ENCODE results near the gene GTF2F1. TPM values are rescaled to one million over a fixed set of nuclear protein-coding genes. Genes with fewer than 3 reads are reported as not detected.
"Not testable (repeated sequence)": the region's sequence is repeated elsewhere in the genome, so short reads cannot be mapped to it uniquely, and the experiment has no call there.

Gene GTF2F1
- polyA plus RNA-seq (2012; ENCODE audit: low read depth, missing spikeins) = 61.4 TPM

DNA sequence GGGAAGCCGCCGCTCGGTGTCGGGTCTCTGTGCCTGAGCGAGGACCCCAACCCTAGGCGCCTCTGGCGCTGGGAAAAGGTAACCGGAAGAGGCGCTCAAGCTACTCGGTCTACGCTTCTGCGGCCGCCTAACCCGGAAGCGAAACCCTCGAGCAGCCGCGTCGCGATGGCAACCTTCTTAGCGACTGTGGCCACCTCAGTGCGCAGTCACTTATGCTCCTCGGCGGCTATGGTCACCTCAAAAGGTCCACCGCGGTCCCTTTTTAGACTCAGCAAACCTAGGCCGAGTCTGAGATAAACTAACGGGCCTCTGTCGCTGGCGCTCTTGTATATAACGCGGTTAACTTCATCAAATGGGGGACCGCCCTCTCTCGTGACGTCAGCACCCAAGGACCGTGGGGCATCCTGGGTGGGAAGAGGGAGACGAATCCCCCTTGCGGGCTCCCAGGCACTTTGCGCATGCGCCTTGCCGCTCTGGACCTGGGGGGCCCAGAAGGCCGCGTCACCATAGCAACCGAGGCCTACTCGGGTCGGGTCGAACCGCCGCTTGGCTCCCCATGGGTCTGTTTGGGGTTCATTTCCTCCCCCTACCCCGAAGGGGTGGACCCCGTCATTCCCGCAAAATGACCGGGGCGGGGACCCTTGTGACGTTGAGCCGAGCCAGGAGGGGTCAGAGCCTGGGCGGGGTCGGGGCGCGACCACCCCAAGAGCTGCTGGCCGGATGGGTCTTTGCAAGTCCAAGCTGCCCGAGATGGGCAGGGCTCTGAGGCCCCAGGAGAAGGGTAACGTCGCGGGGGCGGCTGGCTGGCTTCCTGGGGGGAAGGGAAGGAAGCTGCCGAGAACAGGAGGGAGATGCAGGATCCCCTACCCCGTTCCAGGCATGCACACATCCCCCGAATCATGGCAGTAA is at the start of gene GTF2F1:
Gene GTF2F1, minus strand, starts transcription at position 91 of the 909 bp plus-strand sequence. CDS start 169 bp downstream, outside the sequence.
- DNase-seq (ENCODE audit: insufficient read length, low spot score) = peak; percentile 95
- TF ChIP-seq TAF1 (IDR thresholded peaks at IDR 0.05; ENCODE audit: low read depth, low read length) (peak; percentile 70; the same call in 1 of the 2 replicates), SPI1 (IDR thresholded peaks at IDR 0.05; ENCODE audit: low read depth, low read length) (no peak), POLR2AphosphoS5 (IDR thresholded peaks at IDR 0.05; ENCODE audit: low read depth, low read length) (peak; percentile 78), POLR2A (IDR thresholded peaks at IDR 0.05; ENCODE audit: low read depth, low read length) (peak; percentile 63; the same call in 1 of the 2 replicates)
- peak; percentile 99 for FAIRE-seq

GRCh38 chr19:6442087-6442688 is 49.2 kb upstream of the GTF2F1 start:
- TF ChIP-seq POLR2A (IDR thresholded peaks at IDR 0.05; ENCODE audit: low read depth, low read length) (no peak), POLR2AphosphoS5 (IDR thresholded peaks at IDR 0.05; ENCODE audit: low read depth, low read length) (no peak), TAF1 (IDR thresholded peaks at IDR 0.05; ENCODE audit: low read depth, low read length) (no peak), PAX5 (IDR thresholded peaks at IDR 0.05; ENCODE audit: insufficient read depth, low read length, severe bottlenecking) (no peak), SPI1 (IDR thresholded peaks at IDR 0.05; ENCODE audit: low read depth, low read length) (no peak), POU2F2 (IDR thresholded peaks at IDR 0.05; ENCODE audit: low read depth, low read length) (no peak)
- FAIRE-seq = no peak
- no peak for DNase-seq (ENCODE audit: insufficient read length, low spot score)

GRCh38 chr19:6440905-6441304 is 47.9 kb upstream of the GTF2F1 start:
- FAIRE-seq = no peak
- TF ChIP-seq POU2F2 (IDR thresholded peaks at IDR 0.05; ENCODE audit: low read depth, low read length) (no peak), POLR2A (IDR thresholded peaks at IDR 0.05; ENCODE audit: low read depth, low read length) (no peak), POLR2AphosphoS5 (IDR thresholded peaks at IDR 0.05; ENCODE audit: low read depth, low read length) (no peak), SPI1 (IDR thresholded peaks at IDR 0.05; ENCODE audit: low read depth, low read length) (no peak), TAF1 (IDR thresholded peaks at IDR 0.05; ENCODE audit: low read depth, low read length) (no peak), PAX5 (IDR thresholded peaks at IDR 0.05; ENCODE audit: insufficient read depth, low read length, severe bottlenecking) (no peak)
- no peak for DNase-seq (ENCODE audit: insufficient read length, low spot score)

- no peak for TF ChIP-seq TAF1 (IDR thresholded peaks at IDR 0.05; ENCODE audit: low read depth, low read length)
- TF ChIP-seq POLR2A (IDR thresholded peaks at IDR 0.05; ENCODE audit: low read depth, low read length) = no peak
- no peak for TF ChIP-seq POLR2AphosphoS5 (IDR thresholded peaks at IDR 0.05; ENCODE audit: low read depth, low read length)
- no peak for TF ChIP-seq SPI1 (IDR thresholded peaks at IDR 0.05; ENCODE audit: low read depth, low read length)
- no peak for TF ChIP-seq PAX5 (IDR thresholded peaks at IDR 0.05; ENCODE audit: insufficient read depth, low read length, severe bottlenecking)
- TF ChIP-seq POU2F2 (IDR thresholded peaks at IDR 0.05; ENCODE audit: low read depth, low read length) = no peak
- no peak for FAIRE-seq
These were observed 46.8 kb upstream of the GTF2F1 start for GRCh38 chr19:6439743-6440142.

DNA sequence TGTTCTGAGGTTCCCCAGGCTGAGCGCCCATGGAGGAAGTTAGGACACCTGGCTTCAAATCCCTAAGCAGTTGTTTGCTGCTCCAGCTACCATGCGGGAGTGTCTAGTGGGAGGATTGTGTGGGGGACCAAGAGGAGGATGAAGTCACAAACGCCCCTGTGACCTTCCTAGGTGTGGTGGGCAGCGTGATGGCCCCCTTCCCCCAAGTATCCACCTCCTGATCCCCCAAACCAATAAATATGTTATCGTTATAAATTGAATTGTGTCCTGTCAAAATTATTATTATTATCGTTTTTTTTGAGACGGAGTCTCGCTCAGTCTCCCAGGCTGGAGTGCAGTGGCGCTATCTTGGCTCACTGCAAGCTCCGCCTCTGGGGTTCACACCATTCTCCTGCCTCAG is 40.7 kb upstream of the GTF2F1 start, which contains the start of gene SLC25A41:
Gene SLC25A41, minus strand, starts transcription at position 101 of the 400 bp plus-strand sequence. Its CDS starts 70 bp downstream, at position 31.
- no peak for FAIRE-seq
- no peak for TF ChIP-seq SPI1 (IDR thresholded peaks at IDR 0.05; ENCODE audit: low read depth, low read length)
- TF ChIP-seq POLR2A (IDR thresholded peaks at IDR 0.05; ENCODE audit: low read depth, low read length) = no peak
- TF ChIP-seq PAX5 (IDR thresholded peaks at IDR 0.05; ENCODE audit: insufficient read depth, low read length, severe bottlenecking) = no peak
- no peak for TF ChIP-seq POU2F2 (IDR thresholded peaks at IDR 0.05; ENCODE audit: low read depth, low read length)
- no peak for TF ChIP-seq TAF1 (IDR thresholded peaks at IDR 0.05; ENCODE audit: low read depth, low read length)
- TF ChIP-seq POLR2AphosphoS5 (IDR thresholded peaks at IDR 0.05; ENCODE audit: low read depth, low read length) = no peak

More at GRCh38 chr19:6439743-6440142, 46.8 kb upstream of the GTF2F1 start:
- DNase-seq (ENCODE audit: insufficient read length, low spot score) = no peak

DNA sequence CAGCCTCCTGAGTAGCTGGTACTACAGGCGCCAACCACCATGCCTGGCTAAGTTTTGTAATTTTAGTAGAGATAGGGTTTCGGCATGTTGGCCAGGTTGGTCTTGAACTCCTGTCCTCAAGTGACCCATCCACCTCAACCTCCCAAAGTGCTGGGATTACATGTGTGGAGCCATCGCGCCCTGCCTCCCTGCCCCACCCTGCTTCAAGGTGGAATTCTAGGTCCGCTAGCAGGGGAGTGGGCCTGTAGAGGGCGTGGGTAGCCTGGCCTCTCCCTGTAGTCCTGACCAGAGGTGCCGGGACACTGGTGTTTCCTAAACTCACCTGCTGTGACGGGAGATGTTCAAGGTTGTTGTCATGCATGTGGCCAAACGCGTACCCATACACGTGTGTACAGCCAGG is 40.2 kb upstream of the GTF2F1 start:
- DNase-seq (ENCODE audit: insufficient read length, low spot score) = no peak
- no peak for FAIRE-seq
- TF ChIP-seq POU2F2 (IDR thresholded peaks at IDR 0.05; ENCODE audit: low read depth, low read length) (no peak), POLR2AphosphoS5 (IDR thresholded peaks at IDR 0.05; ENCODE audit: low read depth, low read length) (no peak), SPI1 (IDR thresholded peaks at IDR 0.05; ENCODE audit: low read depth, low read length) (no peak), POLR2A (IDR thresholded peaks at IDR 0.05; ENCODE audit: low read depth, low read length) (no peak), TAF1 (IDR thresholded peaks at IDR 0.05; ENCODE audit: low read depth, low read length) (no peak), PAX5 (IDR thresholded peaks at IDR 0.05; ENCODE audit: insufficient read depth, low read length, severe bottlenecking) (no peak)

More for the DNA sequence above, 40.7 kb upstream of the GTF2F1 start, which contains the start of gene SLC25A41:
- DNase-seq (ENCODE audit: insufficient read length, low spot score) = no peak

DNA sequence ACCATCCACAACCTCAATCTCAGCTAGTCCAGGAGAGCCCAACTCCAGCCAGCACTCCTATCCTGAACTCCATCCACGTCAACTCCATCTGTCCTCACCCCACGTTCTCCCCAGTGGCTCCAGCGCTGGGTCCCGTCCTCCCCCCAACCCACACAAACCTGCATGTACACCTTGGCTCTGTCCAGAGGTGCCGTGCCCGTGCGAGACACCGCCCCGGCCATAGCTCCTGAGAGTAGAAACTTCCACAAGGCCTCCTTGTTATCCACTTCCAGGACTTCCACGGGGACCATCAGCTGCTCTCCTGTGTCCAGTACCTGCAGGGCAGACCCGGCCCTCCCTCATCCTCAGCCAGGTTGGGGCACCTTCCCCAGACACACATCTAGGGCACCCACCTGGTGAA is 38.9 kb upstream of the GTF2F1 start:
- FAIRE-seq = no peak
- no peak for DNase-seq (ENCODE audit: insufficient read length, low spot score)
- TF ChIP-seq POLR2A (IDR thresholded peaks at IDR 0.05; ENCODE audit: low read depth, low read length) (no peak), POLR2AphosphoS5 (IDR thresholded peaks at IDR 0.05; ENCODE audit: low read depth, low read length) (no peak), TAF1 (IDR thresholded peaks at IDR 0.05; ENCODE audit: low read depth, low read length) (no peak), SPI1 (IDR thresholded peaks at IDR 0.05; ENCODE audit: low read depth, low read length) (no peak), PAX5 (IDR thresholded peaks at IDR 0.05; ENCODE audit: insufficient read depth, low read length, severe bottlenecking) (no peak), POU2F2 (IDR thresholded peaks at IDR 0.05; ENCODE audit: low read depth, low read length) (no peak)

DNA sequence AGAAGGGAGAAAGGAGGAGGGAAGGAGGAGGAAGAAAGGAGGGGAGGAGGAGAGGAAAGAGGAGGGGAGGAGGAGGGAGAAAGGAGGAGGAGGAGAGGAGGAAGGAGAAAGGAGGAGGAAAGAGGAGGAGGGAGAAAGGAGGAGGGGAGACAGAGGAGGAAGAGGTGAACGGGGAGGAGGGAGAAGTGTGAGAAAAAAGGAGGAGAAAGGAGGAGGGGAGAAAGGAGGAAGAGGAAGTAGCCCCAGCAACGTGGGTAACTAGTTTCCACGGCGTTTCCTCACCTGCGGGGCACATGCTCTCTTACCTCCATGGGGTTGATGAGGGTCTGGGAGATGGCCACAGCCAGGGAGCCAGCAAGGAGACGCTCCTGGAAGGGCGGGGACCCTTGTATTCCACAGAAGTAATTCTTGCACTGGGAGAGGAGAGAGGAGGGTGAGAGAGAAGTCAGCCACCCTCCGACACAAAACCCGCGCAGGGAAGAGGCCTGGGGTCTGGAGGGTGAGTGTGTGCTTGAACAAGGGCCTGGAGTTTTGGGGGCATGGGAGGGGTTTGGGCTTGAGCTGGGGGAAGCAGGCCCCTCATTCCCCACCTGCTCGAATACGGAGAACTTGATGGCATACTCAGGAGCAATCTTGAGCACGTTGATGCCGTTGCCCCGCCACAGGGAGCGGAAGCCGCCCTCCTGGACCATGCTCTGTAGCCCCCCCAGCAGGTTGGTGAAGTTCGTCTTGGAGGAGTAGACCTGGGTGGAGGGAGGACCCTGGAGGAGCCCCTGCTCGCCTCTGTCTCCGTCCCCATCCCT is 36.7 kb upstream of the GTF2F1 start:
- FAIRE-seq (no peak), DNase-seq (ENCODE audit: insufficient read length, low spot score) (no peak)
- no peak for TF ChIP-seq POU2F2 (IDR thresholded peaks at IDR 0.05; ENCODE audit: low read depth, low read length)
- TF ChIP-seq TAF1 (IDR thresholded peaks at IDR 0.05; ENCODE audit: low read depth, low read length) = no peak
- TF ChIP-seq POLR2A (IDR thresholded peaks at IDR 0.05; ENCODE audit: low read depth, low read length) = no peak
- peak; percentile 32; the same call in 1 of the 2 replicates for TF ChIP-seq SPI1 (IDR thresholded peaks at IDR 0.05; ENCODE audit: low read depth, low read length)
- TF ChIP-seq POLR2AphosphoS5 (IDR thresholded peaks at IDR 0.05; ENCODE audit: low read depth, low read length) = no peak

DNA sequence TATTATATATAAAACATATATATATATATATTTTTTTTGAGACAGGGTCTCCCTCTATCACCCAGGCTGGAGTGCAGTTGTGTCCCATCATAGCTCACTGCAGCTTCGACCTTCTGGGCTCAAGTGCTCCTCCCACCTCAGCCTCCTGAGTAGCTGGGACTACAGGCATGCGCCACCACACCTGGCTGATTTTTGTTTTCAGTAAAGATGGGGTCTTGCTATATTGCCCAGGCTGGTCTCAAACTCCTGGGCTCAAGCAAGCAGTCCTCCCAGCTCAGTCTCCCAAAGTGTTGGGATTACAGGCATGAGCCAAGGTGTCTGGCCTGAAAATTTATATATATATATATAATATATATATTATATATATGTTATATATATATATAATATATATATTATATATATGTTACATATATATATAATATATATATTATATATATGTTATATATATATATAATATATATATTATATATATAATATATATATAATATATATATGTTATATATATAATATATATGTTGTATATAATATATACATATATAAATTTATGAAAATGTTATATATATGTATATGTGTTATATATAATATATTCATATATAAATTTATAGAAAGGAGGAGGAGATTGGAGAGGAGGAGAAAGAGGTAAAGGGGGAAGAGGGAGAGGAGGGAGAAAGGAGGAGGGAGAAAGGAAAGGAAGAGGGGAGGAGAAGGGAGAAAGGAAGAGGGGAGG is 35.9 kb upstream of the GTF2F1 start:
- DNase-seq (ENCODE audit: insufficient read length, low spot score) = not testable (repeated sequence)

More for the DNA sequence above, 35.9 kb upstream of the GTF2F1 start:
- not testable (repeated sequence) for FAIRE-seq

Measured in GM12891 (cell line).